Fibroblast of lung (primary cell): ENCODE results near the gene RTCB. TPM values are rescaled to one million over a fixed set of nuclear protein-coding genes. Genes with fewer than 3 reads are reported as not detected.
"Not testable (repeated sequence)": the region's sequence is repeated elsewhere in the genome, so short reads cannot be mapped to it uniquely, and the experiment has no call there.

Source experiments
- DNase-seq, 2 donors: peaks; one replicate each; pipeline versions ENCODE4 v3.0.0 to v3.0.0-alpha.2; 2010; ENCODE audit warnings: low read depth in 2 of 2
- H2AFZ ChIP-seq: 2 replicates; pipeline ENCODE4 v1.5.1; 2012; ENCODE audit warnings: low read length, control low read depth, inconsistent platforms
- H3K27ac ChIP-seq: 2 replicates; pipeline ENCODE4 v1.5.1; 2011; ENCODE audit warnings: low read length, control low read depth; ENCODE audit not compliant: insufficient read depth
- H3K27me3 ChIP-seq: 2 replicates; pipeline ENCODE4 v1.5.1; 2011; ENCODE audit warnings: mild to moderate bottlenecking, low read length; ENCODE audit not compliant: control insufficient read depth, insufficient read depth
- H3K36me3 ChIP-seq: 2 replicates; pipeline ENCODE4 v1.5.1; 2011; ENCODE audit warnings: low read length; ENCODE audit not compliant: control insufficient read depth, insufficient read depth
- H3K4me1 ChIP-seq: 2 replicates; pipeline ENCODE4 v1.5.1; 2011; ENCODE audit warnings: low read length; ENCODE audit not compliant: control insufficient read depth, insufficient read depth; ENCODE audit errors: extremely low read depth
- H3K4me2 ChIP-seq: 2 replicates; pipeline ENCODE4 v1.5.1; 2011; ENCODE audit warnings: low read length, control low read depth; ENCODE audit not compliant: insufficient read depth; ENCODE audit errors: extremely low read depth
- H3K4me3 ChIP-seq, 4 experiments: fragments of 200-600 bp in 1 of 4; sonication (generic) in 1 of 4; replicated peaks in 1 of 4; 2 replicates each; pipeline ENCODE4 v1.5.1; 2011 to 2016; ENCODE audit warnings: low read length in 4 of 4, low read depth in 3 of 4, mild to moderate bottlenecking in 3 of 4, control low read depth in 2 of 4, inconsistent platforms in 1 of 4, mixed read lengths in 1 of 4; ENCODE audit not compliant: insufficient read depth in 1 of 4; ENCODE audit errors: control extremely low read depth in 1 of 4
- H3K79me2 ChIP-seq: 2 replicates; pipeline ENCODE4 v1.5.1; 2012; ENCODE audit warnings: mild to moderate bottlenecking, low read length, inconsistent platforms; ENCODE audit not compliant: control insufficient read depth, insufficient read depth
- H3K9ac ChIP-seq: 2 replicates; pipeline ENCODE4 v1.5.1; 2011; ENCODE audit warnings: mild to moderate bottlenecking, low read length, control low read depth; ENCODE audit not compliant: insufficient read depth
- H3K9me3 ChIP-seq: 2 replicates; pipeline ENCODE4 v1.5.1; 2012; ENCODE audit warnings: low read depth, low read length; ENCODE audit not compliant: control insufficient read depth, insufficient read depth
- H4K20me1 ChIP-seq: 2 replicates; pipeline ENCODE4 v1.5.1; 2011; ENCODE audit warnings: low read length; ENCODE audit not compliant: control insufficient read depth, insufficient read depth; ENCODE audit errors: extremely low read depth
- CTCF ChIP-seq, 2 donors: IDR thresholded peaks in 1 of 2; conservative IDR thresholded peaks in 1 of 2; 1 replicate in 1 of 2; 2 replicates in 1 of 2; pipeline ENCODE4 v1.5.1; 2011 to 2012; ENCODE audit warnings: low read length in 2 of 2, control low read depth in 1 of 2, inconsistent platforms in 1 of 2, low read depth in 1 of 2, mild to moderate bottlenecking in 1 of 2
- EZH2 ChIP-seq: IDR thresholded peaks from 2 replicates; pipeline ENCODE4 v1.5.1; 2012; ENCODE audit warnings: low read length, control low read depth, mild to moderate bottlenecking; ENCODE audit errors: missing control alignments
- polyA plus RNA-seq, 2 donors: library from polyadenylated mRNA; depleted of rRNA in 1 of 2; stranded (reverse) in 1 of 2; unstranded in 1 of 2; fragments of >200 nt; gene quantifications; 2 replicates each; pipeline ENCODE4 v1.2.1, GENCODE V29; 2011 to 2012; ENCODE audit warnings: missing spikeins in 1 of 2
- total RNA-seq: library from RNA; depleted of rRNA; stranded (reverse); fragments of >200 nt; gene quantifications from 2 replicates; pipeline ENCODE4 v1.2.1, GENCODE V29; 2014

The RTCB gene
- total and polyA plus RNA-seq, 2 donors (not counting 1 experiment from before 2014, with no cell fraction given), result 88.7 to 111 TPM

- Histone ChIP-seq H2AFZ (no peak overlapping the region), H3K79me2 (no peaks in the 10 kb centered on the region)
Measured at GRCh38 chr22:32353292-32353691, 58.8 kb downstream of the RTCB start.

DNA sequence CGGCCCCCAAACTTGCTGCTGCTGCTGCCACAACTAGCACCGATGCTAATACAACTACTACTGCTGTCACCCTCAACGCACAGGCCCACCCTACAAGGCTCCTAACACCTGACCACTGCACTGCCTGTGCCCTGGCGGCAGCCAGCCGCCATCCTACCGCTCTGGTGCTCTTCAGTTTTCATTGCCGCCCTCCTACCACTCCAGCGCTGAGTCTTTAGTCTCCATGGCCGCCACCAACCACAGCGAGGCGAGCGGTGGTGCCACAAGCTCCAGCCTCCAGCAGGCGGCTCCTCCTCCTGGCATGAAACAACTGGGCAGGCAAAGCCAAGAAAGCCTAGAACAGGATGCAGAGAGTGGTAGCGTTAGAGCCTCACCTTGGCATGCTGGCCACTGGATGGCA, 59.4 kb downstream of the RTCB start:
- no peaks in the 10 kb centered on the region for H3K9me3 ChIP-seq
- no peaks in the 10 kb centered on the region for H4K20me1 ChIP-seq
- no peak overlapping the region for H3K4me3 ChIP-seq
- no peaks in the 10 kb centered on the region for H3K4me1 ChIP-seq
- H3K27me3 ChIP-seq, result no peaks in the 10 kb centered on the region
- no peak for TF ChIP-seq EZH2
- no peak for TF ChIP-seq CTCF (conservative IDR thresholded peaks at IDR 0.05 in 1 of 2, IDR thresholded peaks at IDR 0.05 in 1 of 2; ENCODE audit: low read depth in 1 of 2, low read length in 2 of 2)
- DNase-seq, result no peak
- H3K36me3 ChIP-seq, result no peaks in the 10 kb centered on the region
- no peak overlapping the region for H2AFZ ChIP-seq
- no peak overlapping the region for H3K4me2 ChIP-seq
- no peak overlapping the region for H3K9ac ChIP-seq
- no peak overlapping the region for H3K27ac ChIP-seq
- H3K79me2 ChIP-seq, result no peaks in the 10 kb centered on the region

More at GRCh38 chr22:32353292-32353691, 58.8 kb downstream of the RTCB start:
- Histone ChIP-seq H3K4me2 (no peak overlapping the region), H3K4me1 (no peaks in the 10 kb centered on the region), H4K20me1 (no peaks in the 10 kb centered on the region), H3K9ac (no peak overlapping the region), H3K36me3 (no peaks in the 10 kb centered on the region), H3K9me3 (no peaks in the 10 kb centered on the region), H3K4me3 (no peak overlapping the region), H3K27ac (no peak overlapping the region), H3K27me3 (no peaks in the 10 kb centered on the region)
- DNase-seq, result no peak
- TF ChIP-seq CTCF (conservative IDR thresholded peaks at IDR 0.05 in 1 of 2, IDR thresholded peaks at IDR 0.05 in 1 of 2; ENCODE audit: low read depth in 1 of 2, low read length in 2 of 2) (no peak), EZH2 (no peak)

DNA sequence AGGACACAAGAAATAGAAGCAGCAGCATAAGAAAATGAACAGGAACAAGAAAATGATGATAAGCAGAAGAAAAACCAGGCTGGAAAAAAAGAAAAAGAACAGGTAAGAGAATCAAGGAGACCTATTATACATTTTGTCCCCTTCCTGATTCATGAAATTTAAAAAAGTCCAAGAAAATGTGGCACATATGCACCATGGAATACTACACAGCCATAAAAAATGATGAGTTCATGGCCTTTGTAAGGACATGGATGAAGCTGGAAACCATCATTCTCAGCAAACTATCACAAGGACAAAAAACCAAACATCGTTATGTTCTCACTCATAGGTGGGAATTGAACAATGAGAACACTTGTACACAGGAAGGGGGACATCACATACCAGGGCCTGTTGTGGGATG, 60.2 kb downstream of the RTCB start:
- H3K27ac ChIP-seq, H4K20me1 ChIP-seq, H3K9me3 ChIP-seq, H2AFZ ChIP-seq, H3K4me3 ChIP-seq, H3K36me3 ChIP-seq, H3K27me3 ChIP-seq, H3K79me2 ChIP-seq, H3K4me1 ChIP-seq, H3K4me2 ChIP-seq, H3K9ac ChIP-seq, DNase-seq: not testable (repeated sequence)
